H7 (cell line): ENCODE results near the gene TECR. TPM values are rescaled to one million over a fixed set of nuclear protein-coding genes. Genes with fewer than 3 reads are reported as not detected.
"Not testable (repeated sequence)": the region's sequence is repeated elsewhere in the genome, so short reads cannot be mapped to it uniquely, and the experiment has no call there.

Source experiments
- DNase-seq: peaks from one replicate; pipeline ENCODE4 v3.0.0; 2012
- H3K27me3 ChIP-seq: 2 replicates; pipeline ENCODE4 v1.6.0; 2011; ENCODE audit warnings: mild to moderate bottlenecking, low read length; ENCODE audit not compliant: control insufficient read depth, insufficient read depth
- H3K36me3 ChIP-seq: replicated peaks from 2 replicates; pipeline ENCODE4 v1.5.1; 2011; ENCODE audit warnings: low read length; ENCODE audit not compliant: control insufficient read depth, insufficient read depth
- H3K4me3 ChIP-seq: 2 replicates; pipeline ENCODE4 v1.5.1; 2011; ENCODE audit warnings: low read depth, mild to moderate bottlenecking, control low read depth, low read length, moderate library complexity; ENCODE audit not compliant: insufficient read depth
- total RNA-seq: library from RNA; depleted of rRNA; stranded (reverse); fragments of >200 nt; shearing (Covaris generic); gene quantifications from 2 replicates; pipeline ENCODE4 v1.2.3, GENCODE V29; 2014; rRNA removed

The TECR gene
- total RNA-seq, 1 experiment from 2014 or later: 99.4 TPM

DNA sequence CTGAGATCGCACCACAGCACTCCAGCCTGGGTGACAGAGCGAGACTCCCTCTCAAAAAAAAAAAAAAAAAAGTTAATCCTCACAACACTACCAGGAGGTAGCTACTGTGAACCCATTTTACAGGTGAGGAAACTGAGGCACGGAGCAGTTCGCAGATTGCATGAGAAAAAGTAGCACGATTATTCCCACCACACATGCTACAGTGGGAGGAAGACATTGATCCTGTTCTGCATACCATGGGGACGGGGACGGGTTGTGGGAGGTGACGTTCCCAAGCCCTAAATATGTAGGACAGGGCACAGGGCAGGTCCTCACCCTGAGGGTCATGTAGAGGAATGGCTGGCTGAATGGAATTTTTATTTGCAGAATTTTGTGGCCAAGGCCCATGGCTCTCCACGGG, 77.2 kb downstream of the TECR start:
- no peak for DNase-seq
- Histone ChIP-seq H3K36me3 (no peaks in the 10 kb centered on the region), H3K27me3 (no peaks in the 10 kb centered on the region), H3K4me3 (no peak overlapping the region)

DNA sequence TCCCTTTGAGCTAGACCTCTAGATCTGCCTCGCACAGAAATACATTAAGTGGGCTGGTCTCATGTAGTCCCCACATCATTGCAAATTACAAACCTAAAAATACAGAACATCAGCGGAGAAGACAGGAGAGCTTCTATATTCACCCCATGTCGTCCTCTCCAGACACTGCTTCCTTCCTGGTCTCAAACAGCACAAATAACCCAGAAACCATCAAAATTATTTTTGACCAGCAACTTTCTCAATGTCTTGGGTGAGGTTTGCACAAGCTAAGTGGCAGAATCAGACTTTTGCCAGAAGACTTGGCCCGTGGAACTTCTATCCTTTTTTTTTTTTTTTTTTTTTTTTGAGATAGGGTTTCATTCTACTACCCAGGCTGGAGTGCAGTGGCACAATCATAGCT, 81.7 kb downstream of the TECR start:
- Histone ChIP-seq H3K27me3 (no peaks in the 10 kb centered on the region), H3K4me3 (no peak overlapping the region)
- no peak for DNase-seq

DNA sequence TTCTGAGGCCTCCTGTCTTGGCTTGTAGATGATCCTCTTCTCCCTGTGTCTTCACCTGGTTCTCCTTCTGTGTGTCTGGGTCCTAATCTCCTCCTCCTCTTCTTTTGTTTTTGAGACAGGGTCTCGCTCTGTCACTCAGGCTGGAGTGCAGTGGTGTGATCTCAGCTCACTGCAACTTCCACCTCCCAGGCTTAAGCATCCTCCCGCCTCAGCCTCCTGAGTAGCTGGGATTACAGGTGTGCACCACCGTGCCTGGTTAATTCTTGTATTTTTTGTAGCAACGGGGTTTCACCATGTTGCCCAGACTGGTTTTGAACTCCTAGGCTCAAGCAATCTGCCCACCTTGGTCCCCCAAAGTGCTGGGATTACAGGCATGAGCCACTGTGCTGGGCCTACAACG, 82.8 kb downstream of the TECR start:
- not testable (repeated sequence) for DNase-seq, H3K4me3 ChIP-seq, H3K36me3 ChIP-seq, H3K27me3 ChIP-seq

More for the DNA sequence above, 81.7 kb downstream of the TECR start:
- H3K36me3 ChIP-seq: no peaks in the 10 kb centered on the region

DNA sequence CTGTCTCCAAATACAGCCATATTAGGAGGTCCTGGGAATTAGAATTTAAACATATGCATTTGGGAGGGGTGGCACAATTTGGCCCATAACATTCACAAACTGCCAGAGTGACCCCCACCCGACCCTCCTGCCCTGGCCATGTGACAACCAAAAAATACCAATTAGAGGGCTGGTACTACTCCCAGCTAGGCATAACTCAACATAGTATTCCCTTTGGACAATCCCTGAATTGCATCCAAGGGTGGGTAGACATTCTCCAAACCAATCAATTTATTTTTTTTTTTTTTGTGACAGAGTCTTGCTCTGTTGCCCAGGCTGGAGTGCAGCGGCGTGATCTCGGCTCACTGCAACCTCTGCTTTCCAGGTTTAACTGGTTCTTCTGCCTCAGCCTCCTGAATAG, 83.3 kb downstream of the TECR start:
- Histone ChIP-seq H3K27me3 (no peaks in the 10 kb centered on the region), H3K36me3 (no peaks in the 10 kb centered on the region), H3K4me3 (no peak overlapping the region)
- DNase-seq: no peak

DNA sequence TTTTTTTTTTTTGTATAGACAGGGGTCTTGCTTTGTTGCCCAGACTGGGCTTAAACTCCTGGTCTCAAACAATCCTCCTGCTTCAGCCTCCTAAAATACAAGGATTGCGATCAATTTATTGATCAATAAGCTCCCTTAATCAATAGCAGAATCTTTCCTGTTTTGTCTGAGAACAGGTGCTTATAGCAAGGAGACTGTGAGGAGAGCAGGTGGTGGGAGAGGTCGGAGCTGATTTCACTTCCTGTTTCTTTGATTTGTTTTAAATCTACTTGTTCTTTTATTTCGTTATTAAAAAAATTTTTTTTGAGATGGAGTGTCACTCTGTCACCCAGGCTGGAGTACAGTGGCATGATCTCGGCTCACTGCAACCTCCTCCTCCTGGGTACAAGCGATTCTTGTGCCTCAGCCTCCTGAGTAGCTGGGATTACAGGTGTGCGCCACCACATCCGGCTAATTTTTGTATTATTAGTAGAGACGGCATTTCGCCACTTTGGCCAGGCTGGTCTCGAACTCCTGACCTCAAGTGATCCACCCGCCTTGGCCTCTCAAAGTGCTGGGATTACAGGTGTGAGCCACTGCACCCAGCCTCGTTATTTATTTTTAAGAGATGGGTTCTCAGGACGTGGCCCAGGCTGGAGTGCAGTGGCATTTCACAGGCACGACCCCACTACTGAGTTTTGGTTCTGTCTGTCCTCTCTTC, 84.2 kb downstream of the TECR start:
- not testable (repeated sequence) for H3K36me3 ChIP-seq, H3K27me3 ChIP-seq, H3K4me3 ChIP-seq, DNase-seq

DNA sequence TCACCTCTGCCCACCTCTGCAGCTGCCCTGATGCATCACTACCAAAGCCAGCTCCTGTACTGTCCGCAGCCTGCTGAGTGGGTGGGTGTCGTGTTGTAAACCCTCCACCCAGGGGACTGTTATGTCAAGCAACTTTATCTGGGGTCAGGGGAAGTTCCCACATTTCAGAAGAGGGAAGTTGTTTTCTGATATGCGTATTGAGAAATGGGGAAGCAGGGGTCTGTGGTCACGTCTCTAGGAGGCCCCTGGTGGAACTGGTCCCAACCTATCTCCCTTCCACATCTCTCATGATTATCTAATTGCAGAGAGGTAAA, 84.7 kb downstream of the TECR start:
- Histone ChIP-seq H3K36me3 (no peaks in the 10 kb centered on the region), H3K4me3 (no peak overlapping the region), H3K27me3 (no peaks in the 10 kb centered on the region)
- no peak for DNase-seq

Other genes with a start within 250 kb of the TECR start
- gene ADGRE5, start 148.2 kb upstream of the TECR start, total RNA-seq: 5.9 and 6.1 TPM in 2 replicates
- 94.6 and 131 TPM in 2 replicates for gene DDX39A, start 110.3 kb upstream of the TECR start, total RNA-seq
- 108 and 127 TPM in 2 replicates for gene PKN1, start 96.3 kb upstream of the TECR start, total RNA-seq
- gene PTGER1, start 54.2 kb upstream of the TECR start, total RNA-seq: 0.22 and 0.35 TPM in 2 replicates
- 97.8 and 116 TPM in 2 replicates for gene GIPC1, start 33.5 kb upstream of the TECR start, total RNA-seq
- gene DNAJB1, start 11.2 kb upstream of the TECR start, total RNA-seq: 44.6 and 46.9 TPM in 2 replicates
- gene NDUFB7, start 42.5 kb downstream of the TECR start, total RNA-seq: 332 and 343 TPM in 2 replicates
- not detected in 2 replicates for gene CLEC17A, start 53.5 kb downstream of the TECR start, total RNA-seq
- gene ADGRE3, start 145.2 kb downstream of the TECR start, total RNA-seq: not detected in 2 replicates
- gene ZNF333, start 160.5 kb downstream of the TECR start, total RNA-seq: 6.8 and 17.4 TPM in 2 replicates
- not detected in 2 replicates for gene ADGRE2, start 249.0 kb downstream of the TECR start, total RNA-seq